HG02610 (cell line): ENCODE results near the gene EPN1.

ENCODE experiments used
- ATAC-seq: cut with Tn5 transposase; IDR thresholded peaks from one replicate; pipeline ENCODE4 v1.9.1; 2021; ENCODE audit warnings: mild to moderate bottlenecking, moderate library complexity; ENCODE audit not compliant: unreplicated experiment

The EPN1 gene

GRCh38 chr19:55692681-55693081, 17.7 kb downstream of the EPN1 start:
- no peak for ATAC-seq

GRCh38 chr19:55693336-55693974, 18.4 kb downstream of the EPN1 start:
- ATAC-seq = no peak

GRCh38 chr19:55694241-55694655, 19.2 kb downstream of the EPN1 start:
- ATAC-seq = no peak

DNA sequence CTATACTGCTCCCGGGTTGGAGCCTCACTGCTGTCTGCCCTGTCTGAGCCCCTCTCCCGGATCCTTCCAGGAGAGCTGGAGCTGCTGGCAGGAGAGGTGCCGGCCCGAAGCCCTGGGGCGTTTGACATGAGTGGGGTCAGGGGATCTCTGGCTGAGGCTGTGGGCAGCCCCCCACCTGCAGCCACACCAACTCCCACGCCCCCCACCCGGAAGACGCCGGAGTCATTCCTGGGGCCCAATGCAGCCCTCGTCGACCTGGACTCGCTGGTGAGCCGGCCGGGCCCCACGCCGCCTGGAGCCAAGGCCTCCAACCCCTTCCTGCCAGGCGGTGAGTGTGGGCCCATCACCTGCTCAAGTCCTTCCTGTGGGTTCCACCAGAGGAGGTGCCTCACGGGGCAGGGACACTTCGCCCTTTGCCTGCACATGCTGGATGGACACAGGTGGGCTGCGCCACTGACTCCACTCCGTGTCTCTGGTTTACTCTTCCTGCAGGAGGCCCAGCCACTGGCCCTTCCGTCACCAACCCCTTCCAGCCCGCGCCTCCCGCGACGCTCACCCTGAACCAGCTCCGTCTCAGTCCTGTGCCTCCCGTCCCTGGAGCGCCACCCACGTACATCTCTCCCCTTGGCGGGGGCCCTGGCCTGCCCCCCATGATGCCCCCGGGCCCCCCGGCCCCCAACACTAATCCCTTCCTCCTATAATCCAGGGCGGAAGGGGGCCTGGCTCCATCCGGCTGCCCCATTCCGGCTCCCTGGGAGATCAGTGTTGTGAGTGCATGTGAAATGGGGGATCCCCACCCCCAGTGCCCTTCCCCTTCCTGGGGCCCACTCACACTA, 19.8 kb downstream of the EPN1 start:
- ATAC-seq = no peak

- ATAC-seq = no peak
Measured at GRCh38 chr19:55695511-55696290, 20.7 kb downstream of the EPN1 start.

GRCh38 chr19:55696301-55697068, 21.5 kb downstream of the EPN1 start:
- ATAC-seq = no peak

DNA sequence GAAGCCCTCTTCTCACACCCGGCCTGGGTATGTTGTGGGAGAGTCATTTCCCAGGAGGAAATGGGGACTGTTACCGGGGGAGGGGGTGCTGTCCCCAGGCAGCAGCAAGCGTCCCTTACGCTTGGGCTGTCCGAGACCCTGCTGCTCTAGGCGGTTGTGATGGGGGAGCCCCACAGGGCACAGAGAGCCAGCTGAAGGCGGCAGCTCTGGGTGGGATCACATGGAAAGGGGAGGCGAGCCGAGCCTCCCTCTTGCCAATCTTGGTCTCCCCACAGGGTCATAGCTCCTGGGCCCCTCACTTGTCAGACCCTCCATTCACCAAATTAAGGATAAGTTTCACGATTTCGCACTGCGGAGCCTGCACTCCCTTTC, 22.0 kb downstream of the EPN1 start:
- ATAC-seq = no peak

GRCh38 chr19:55697698-55698097, 22.7 kb downstream of the EPN1 start:
- no peak for ATAC-seq

- no peak for ATAC-seq
Measured at GRCh38 chr19:55698256-55698655, 23.2 kb downstream of the EPN1 start.

DNA sequence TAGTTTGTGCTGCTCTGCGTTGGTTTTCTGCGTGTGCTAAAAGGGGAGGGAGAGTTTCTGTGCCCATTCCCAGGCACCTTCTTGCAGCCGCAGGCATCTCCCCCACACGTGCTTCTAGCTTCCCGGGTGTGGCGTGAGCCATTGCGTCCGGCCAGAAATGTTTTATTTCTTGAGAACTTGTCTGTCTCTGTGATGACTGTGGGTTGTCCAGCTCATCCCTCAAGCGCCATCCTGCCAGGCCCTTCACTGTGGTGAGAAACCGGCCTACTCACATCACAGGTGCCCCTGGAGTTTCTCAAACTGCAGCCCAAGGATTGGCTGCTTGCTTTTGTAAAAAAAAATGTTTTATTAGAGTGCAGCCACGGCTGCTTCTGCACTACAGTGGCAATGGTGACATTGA, 24.2 kb downstream of the EPN1 start:
- no peak for ATAC-seq

GRCh38 chr19:55700813-55701212, 25.8 kb downstream of the EPN1 start:
- ATAC-seq = no peak

DNA sequence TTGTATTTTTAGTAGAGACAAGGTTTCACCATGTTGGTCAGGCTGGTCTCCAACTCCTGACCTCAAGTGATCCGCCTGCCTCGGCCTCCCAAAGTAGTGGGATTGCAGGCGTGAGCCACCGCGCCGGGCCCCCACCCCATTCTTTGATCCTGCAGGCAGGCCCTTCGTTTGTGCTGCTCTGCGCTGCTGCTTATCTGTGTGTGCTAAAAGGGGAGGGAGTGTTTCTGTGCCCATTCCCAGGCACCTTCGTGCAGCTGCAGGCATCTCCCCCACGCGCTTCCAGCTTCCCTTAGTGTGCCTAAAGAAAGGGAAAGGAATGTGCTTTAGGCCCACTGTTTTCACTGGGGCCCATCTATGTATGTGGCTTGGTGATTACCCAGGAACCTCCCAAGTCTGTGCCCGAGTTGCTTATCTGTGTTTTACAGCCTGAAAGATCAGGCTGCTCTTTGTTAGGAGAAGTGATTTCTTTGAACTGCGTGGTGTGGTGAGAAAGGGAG, 27.2 kb downstream of the EPN1 start:
- ATAC-seq = no peak

DNA sequence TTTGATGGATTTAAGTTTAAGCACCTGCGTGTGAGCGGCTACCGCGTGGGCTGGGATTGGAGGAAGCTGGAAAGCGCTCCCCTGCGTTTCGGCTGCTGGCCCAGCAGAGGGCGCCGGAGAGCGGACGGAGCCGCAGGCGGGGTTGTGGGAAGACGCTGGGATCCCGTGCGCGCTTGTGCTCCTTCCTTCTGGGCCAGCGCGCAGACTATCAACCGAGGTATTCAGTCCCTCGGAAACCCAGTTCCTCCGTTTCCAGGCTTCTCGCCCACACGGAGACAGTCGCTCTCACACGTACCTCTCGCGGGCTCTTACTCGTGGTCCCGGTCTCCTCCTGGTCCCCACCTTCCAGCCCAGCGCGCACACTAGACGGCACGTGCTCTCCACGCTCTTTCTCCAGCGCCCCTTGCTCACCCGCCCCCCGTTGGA, 28.8 kb downstream of the EPN1 start:
- ATAC-seq = no peak

GRCh38 chr19:55704494-55705245, 29.6 kb downstream of the EPN1 start:
- ATAC-seq = no peak

- ATAC-seq = no peak
Measured at GRCh38 chr19:55705972-55706371, 30.9 kb downstream of the EPN1 start.

DNA sequence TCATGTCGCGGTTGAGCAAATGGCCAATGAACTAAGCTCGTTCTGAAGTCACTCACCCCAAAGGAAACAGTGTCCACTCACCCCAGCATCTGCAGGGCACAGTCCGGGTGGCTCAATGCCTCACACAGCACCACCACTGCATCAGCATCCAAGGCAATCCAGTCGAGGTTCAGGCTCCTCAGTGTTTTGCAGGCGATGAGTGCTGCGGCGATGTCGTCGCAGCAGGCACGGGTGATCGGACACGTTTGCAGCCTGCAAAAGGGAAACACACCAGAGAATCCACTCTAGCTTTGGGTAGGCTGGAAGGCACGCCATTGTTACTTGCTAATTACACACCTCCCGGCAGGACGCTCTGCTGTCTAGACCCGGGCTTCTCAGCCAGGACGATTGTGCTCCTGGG, 36.7 kb downstream of the EPN1 start:
- no peak for ATAC-seq

GRCh38 chr19:55712804-55713631, 38.0 kb downstream of the EPN1 start:
- ATAC-seq = no peak

GRCh38 chr19:55716531-55716930, 41.5 kb downstream of the EPN1 start:
- no peak for ATAC-seq

- no peak for ATAC-seq
Measured at GRCh38 chr19:55717251-55717650, 42.2 kb downstream of the EPN1 start.
